ENCODE data around the gene SLC49A3.
A peak's percentile ranks its signal among the peaks of the same experiment; 100 is the strongest.

Gene SLC49A3

GRCh38 chr4:665751-666435, 23.1 kb downstream of the SLC49A3 start:
- Histone ChIP-seq H3K27me3 (ENCODE audit: control insufficient read depth, insufficient read depth, low read length) (no peaks in the 10 kb centered on the region), H3K4me3 (ENCODE audit: low read depth, low read length) (no peak overlapping the region), H3K36me3 (ENCODE audit: control insufficient read depth, insufficient read depth, low read length) (peaks cover 8% of the 10 kb centered on the region), H3K9me3 (ENCODE audit: control insufficient read depth, insufficient read depth, low read length) (no peaks in the 10 kb centered on the region), H3K4me1 (ENCODE audit: control insufficient read depth, insufficient read depth, low read length) (no peaks in the 10 kb centered on the region), H3K9ac (ENCODE audit: low read depth, low read length) (no peak overlapping the region)

DNA sequence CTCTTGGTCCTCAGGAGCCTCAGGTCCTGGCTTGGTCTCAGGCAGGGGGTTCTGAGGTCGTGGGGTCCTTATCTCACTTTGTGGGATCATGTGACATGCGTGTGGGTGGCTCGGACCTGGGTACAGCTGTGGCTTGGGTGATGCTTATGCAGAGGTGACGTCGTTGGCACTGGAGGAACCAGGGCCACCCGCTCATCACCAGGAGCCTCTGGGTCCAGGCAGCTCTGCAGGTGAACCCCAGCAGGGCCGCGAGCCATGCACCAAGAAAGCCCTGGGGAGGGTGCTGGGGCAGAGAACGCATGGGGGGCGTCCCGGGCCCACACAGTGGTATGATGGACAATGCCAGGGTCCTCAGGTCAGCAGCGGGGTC, 23.6 kb downstream of the SLC49A3 start:
- H3K4me1 ChIP-seq (ENCODE audit: control insufficient read depth, insufficient read depth, low read length), result no peaks in the 10 kb centered on the region
- H3K9ac ChIP-seq (ENCODE audit: low read depth, low read length), result no peak overlapping the region
- no peak overlapping the region for H3K4me3 ChIP-seq (ENCODE audit: low read depth, low read length)
- no peaks in the 10 kb centered on the region for H3K9me3 ChIP-seq (ENCODE audit: control insufficient read depth, insufficient read depth, low read length)
- H3K27me3 ChIP-seq (ENCODE audit: control insufficient read depth, insufficient read depth, low read length), result no peaks in the 10 kb centered on the region
- H3K36me3 ChIP-seq (ENCODE audit: control insufficient read depth, insufficient read depth, low read length), result peaks cover 8% of the 10 kb centered on the region

DNA sequence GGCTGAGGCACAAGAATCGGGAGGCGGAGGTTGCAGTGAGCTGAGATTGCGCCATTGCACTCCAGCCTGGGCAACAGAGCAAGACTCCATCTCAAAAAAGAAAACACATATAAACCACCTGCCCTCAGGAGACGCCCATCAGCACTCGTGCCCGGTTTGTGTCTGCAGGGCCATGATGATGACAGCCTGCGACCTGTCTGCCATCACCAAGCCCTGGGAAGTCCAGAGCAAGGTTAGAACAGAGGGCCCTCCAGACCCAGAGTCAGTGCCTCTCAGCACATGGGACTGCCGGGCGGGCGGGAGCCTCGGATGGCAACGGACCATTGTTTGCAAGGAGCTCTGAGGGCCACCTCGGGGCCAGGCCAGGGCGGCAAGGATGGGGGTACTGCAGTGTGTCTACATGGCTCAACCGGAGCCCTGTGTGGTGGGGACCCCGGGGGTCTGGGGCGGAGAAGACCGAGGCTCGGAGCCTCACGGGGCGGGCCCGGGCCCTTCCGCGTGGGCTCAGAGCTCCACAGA, 24.2 kb downstream of the SLC49A3 start:
- Histone ChIP-seq H3K27me3 (ENCODE audit: control insufficient read depth, insufficient read depth, low read length) (no peaks in the 10 kb centered on the region), H3K4me1 (ENCODE audit: control insufficient read depth, insufficient read depth, low read length) (no peaks in the 10 kb centered on the region), H3K36me3 (ENCODE audit: control insufficient read depth, insufficient read depth, low read length) (peaks cover 11% of the 10 kb centered on the region), H3K9ac (ENCODE audit: low read depth, low read length) (no peak overlapping the region), H3K9me3 (ENCODE audit: control insufficient read depth, insufficient read depth, low read length) (no peaks in the 10 kb centered on the region), H3K4me3 (ENCODE audit: low read depth, low read length) (no peak overlapping the region)

DNA sequence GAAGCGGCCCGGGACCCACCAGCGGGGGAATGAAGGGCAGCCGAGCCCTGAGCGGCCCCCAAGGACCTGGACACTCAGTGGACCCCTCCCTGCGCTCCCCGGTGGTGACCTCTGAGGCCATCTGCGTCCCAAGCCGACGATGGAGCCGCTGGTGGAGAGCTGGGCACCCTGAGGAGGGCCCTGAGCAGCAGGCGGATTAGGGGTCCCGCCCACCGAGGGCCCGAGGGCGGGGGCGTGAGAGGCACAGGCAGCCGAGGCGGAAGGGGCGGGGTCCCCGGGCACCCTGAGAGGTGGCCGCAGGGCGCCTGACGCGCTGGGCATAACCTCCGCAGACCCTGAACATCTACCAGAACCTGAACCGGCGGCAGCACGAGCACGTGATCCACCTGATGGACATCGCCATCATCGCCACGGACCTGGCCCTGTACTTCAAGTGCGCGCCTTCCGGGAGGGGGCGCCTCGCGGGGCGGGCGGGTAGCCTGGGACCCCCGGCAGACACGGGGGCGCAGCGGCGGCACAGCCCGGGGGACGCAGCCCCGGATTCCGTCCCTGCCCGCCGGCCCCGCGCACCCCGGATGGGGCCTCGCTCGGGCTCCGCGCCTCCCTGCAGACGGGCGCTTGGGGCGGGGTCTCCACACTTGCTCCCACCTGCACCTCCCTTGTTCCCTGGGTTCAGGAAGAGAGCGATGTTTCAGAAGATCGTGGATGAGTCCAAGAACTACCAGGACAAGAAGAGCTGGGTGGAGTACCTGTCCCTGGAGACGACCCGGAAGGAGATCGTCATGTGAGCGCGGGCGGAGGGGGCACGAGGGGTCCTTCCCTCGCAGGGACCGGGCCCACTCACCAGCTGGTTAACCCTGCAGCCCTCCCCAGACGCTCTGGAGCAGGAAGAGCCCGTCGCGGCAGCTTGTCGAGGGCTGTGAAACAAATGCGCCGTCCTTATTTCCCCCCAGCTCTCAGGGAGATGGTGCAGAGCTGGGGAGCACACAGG, 25.2 kb downstream of the SLC49A3 start:
- Histone ChIP-seq H3K36me3 (ENCODE audit: control insufficient read depth, insufficient read depth, low read length) (peaks cover 14% of the 10 kb centered on the region), H3K9me3 (ENCODE audit: control insufficient read depth, insufficient read depth, low read length) (no peaks in the 10 kb centered on the region), H3K4me1 (ENCODE audit: control insufficient read depth, insufficient read depth, low read length) (no peaks in the 10 kb centered on the region), H3K4me3 (ENCODE audit: low read depth, low read length) (peak overlapping the region; percentile 73), H3K9ac (ENCODE audit: low read depth, low read length) (peak overlapping the region; percentile 85), H3K27me3 (ENCODE audit: control insufficient read depth, insufficient read depth, low read length) (no peaks in the 10 kb centered on the region)

DNA sequence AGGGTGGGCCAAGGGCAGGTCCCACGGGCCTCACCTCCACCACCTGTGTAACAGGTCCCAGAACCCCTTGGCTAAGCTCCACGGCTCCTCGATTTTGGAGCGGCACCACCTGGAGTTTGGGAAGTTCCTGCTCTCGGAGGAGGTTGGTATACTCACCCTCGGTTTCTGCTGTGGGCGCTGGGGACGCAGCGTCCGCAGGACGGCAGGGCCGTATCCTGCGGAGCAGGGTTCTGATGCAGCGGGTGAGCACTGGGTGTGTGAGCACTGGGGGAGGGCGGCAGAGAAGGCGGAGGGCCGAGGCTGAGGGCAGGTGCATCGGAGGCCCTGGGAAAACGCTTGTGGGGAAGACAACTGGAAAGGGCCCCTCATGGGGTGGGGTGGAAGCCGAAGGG, 25.9 kb downstream of the SLC49A3 start:
- Histone ChIP-seq H3K4me3 (ENCODE audit: low read depth, low read length) (peak overlapping the region; percentile 73), H3K36me3 (ENCODE audit: control insufficient read depth, insufficient read depth, low read length) (peaks cover 18% of the 10 kb centered on the region), H3K9me3 (ENCODE audit: control insufficient read depth, insufficient read depth, low read length) (no peaks in the 10 kb centered on the region), H3K9ac (ENCODE audit: low read depth, low read length) (peak overlapping the region; percentile 73), H3K27me3 (ENCODE audit: control insufficient read depth, insufficient read depth, low read length) (no peaks in the 10 kb centered on the region), H3K4me1 (ENCODE audit: control insufficient read depth, insufficient read depth, low read length) (no peaks in the 10 kb centered on the region)

- Histone ChIP-seq H3K27me3 (ENCODE audit: control insufficient read depth, insufficient read depth, low read length) (no peaks in the 10 kb centered on the region), H3K9me3 (ENCODE audit: control insufficient read depth, insufficient read depth, low read length) (no peaks in the 10 kb centered on the region), H3K4me1 (ENCODE audit: control insufficient read depth, insufficient read depth, low read length) (no peaks in the 10 kb centered on the region), H3K4me3 (ENCODE audit: low read depth, low read length) (no peak overlapping the region), H3K9ac (ENCODE audit: low read depth, low read length) (no peak overlapping the region), H3K36me3 (ENCODE audit: control insufficient read depth, insufficient read depth, low read length) (peaks cover 18% of the 10 kb centered on the region)
These were observed 26.8 kb downstream of the SLC49A3 start for GRCh38 chr4:661881-662761.

DNA sequence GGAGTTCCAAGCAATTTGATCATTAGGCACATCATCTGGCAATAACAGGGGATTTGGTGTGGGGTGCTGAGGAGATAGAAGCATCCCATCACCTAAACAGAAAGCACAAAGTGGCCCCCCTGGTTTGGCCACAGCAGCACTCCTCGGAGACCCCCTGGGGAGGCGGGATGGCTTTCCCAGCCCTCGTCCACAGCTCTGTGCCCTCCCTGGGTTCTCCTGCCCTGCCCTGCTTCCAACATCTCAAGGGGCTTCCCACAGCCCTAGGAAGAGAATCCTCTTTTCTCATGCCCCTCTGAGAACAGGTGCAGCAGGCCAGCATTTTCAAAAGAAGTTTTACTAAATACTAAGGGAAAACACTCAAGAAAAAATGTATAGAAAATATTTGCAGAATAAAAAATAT, 27.7 kb downstream of the SLC49A3 start:
- Histone ChIP-seq H3K27me3 (ENCODE audit: control insufficient read depth, insufficient read depth, low read length) (no peaks in the 10 kb centered on the region), H3K4me1 (ENCODE audit: control insufficient read depth, insufficient read depth, low read length) (no peaks in the 10 kb centered on the region), H3K36me3 (ENCODE audit: control insufficient read depth, insufficient read depth, low read length) (peaks cover 18% of the 10 kb centered on the region), H3K9me3 (ENCODE audit: control insufficient read depth, insufficient read depth, low read length) (no peaks in the 10 kb centered on the region), H3K4me3 (ENCODE audit: low read depth, low read length) (no peak overlapping the region), H3K9ac (ENCODE audit: low read depth, low read length) (no peak overlapping the region)

- no peaks in the 10 kb centered on the region for H3K9me3 ChIP-seq (ENCODE audit: control insufficient read depth, insufficient read depth, low read length)
- H3K9ac ChIP-seq (ENCODE audit: low read depth, low read length), result no peak overlapping the region
- peaks cover 18% of the 10 kb centered on the region for H3K36me3 ChIP-seq (ENCODE audit: control insufficient read depth, insufficient read depth, low read length)
- no peak overlapping the region for H3K4me3 ChIP-seq (ENCODE audit: low read depth, low read length)
- no peaks in the 10 kb centered on the region for H3K4me1 ChIP-seq (ENCODE audit: control insufficient read depth, insufficient read depth, low read length)
- H3K27me3 ChIP-seq (ENCODE audit: control insufficient read depth, insufficient read depth, low read length), result no peaks in the 10 kb centered on the region
These were observed 28.6 kb downstream of the SLC49A3 start for GRCh38 chr4:660401-660800.

DNA sequence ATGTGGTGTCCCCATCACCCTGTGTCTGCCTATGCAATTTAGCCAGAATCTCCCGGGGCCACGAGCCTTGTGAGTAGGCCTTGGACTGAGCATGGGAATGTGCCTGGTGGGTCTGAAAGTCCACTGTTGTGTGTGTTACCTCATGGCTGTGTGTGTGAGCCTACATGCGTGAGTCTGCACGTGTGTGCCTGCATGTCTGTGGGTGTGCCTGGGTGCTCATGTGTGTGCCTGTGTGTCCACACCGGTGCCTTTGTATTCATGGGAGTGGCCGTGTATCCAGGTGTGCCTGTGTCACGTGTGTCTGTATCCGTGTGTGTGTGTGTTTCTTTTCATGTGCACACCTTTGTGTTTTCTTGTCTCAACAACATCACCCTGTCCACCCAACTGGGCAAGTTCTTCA, 29.1 kb downstream of the SLC49A3 start:
- Histone ChIP-seq H3K9me3 (ENCODE audit: control insufficient read depth, insufficient read depth, low read length) (no peaks in the 10 kb centered on the region), H3K27me3 (ENCODE audit: control insufficient read depth, insufficient read depth, low read length) (no peaks in the 10 kb centered on the region), H3K9ac (ENCODE audit: low read depth, low read length) (no peak overlapping the region), H3K4me1 (ENCODE audit: control insufficient read depth, insufficient read depth, low read length) (no peaks in the 10 kb centered on the region), H3K36me3 (ENCODE audit: control insufficient read depth, insufficient read depth, low read length) (peaks cover 18% of the 10 kb centered on the region), H3K4me3 (ENCODE audit: low read depth, low read length) (no peak overlapping the region)

GRCh38 chr4:658681-659667, 30.0 kb downstream of the SLC49A3 start:
- Histone ChIP-seq H3K4me1 (ENCODE audit: control insufficient read depth, insufficient read depth, low read length) (no peaks in the 10 kb centered on the region), H3K9ac (ENCODE audit: low read depth, low read length) (no peak overlapping the region), H3K4me3 (ENCODE audit: low read depth, low read length) (no peak overlapping the region), H3K36me3 (ENCODE audit: control insufficient read depth, insufficient read depth, low read length) (peaks cover 18% of the 10 kb centered on the region), H3K27me3 (ENCODE audit: control insufficient read depth, insufficient read depth, low read length) (no peaks in the 10 kb centered on the region), H3K9me3 (ENCODE audit: control insufficient read depth, insufficient read depth, low read length) (no peaks in the 10 kb centered on the region)

All from iPS-15b (cell line).